DMS153 (cell line): Measurements from ENCODE around the gene RP9.

Source experiments
- DNase-seq: peaks from one replicate; lab custom pipeline; 2025; lab: John Stamatoyannopoulos, UW

Gene RP9, protein sequence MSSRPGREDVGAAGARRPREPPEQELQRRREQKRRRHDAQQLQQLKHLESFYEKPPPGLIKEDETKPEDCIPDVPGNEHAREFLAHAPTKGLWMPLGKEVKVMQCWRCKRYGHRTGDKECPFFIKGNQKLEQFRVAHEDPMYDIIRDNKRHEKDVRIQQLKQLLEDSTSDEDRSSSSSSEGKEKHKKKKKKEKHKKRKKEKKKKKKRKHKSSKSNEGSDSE

DNA sequence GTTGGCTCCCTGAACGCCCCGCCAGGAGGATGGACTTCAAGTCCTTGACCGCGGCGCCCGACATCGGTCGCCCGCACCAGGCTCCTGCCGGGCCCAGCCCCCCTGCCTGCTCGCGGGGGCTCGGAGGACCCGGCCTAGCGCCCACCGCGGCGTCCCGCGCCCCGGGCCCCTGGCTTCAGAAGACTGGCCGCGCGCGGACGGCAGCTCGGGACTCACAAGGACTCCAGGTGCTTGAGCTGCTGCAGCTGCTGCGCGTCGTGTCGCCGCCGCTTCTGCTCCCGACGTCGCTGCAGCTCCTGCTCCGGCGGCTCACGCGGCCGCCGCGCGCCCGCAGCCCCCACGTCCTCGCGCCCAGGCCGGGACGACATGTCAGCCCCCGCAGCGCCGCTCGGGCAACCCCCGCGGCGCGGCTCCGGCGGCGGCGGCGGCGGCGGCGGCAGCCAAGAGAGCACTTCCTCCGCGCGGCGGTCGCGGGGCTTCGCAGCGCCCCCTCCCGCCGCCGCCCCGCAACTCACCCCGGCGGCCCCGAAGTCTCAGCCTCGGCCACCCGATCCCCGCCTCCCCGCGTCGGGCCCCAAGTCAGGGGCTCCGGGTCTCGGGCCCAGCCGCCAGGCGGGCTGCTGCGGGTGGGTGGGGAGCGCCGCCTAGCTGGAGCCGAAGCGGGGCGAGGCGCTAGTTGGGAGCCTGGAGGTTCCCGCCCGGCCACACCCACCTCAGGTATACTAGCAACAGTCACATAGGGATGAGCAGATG lies at the start of gene RP9:
Gene RP9, minus strand, starts transcription at position 400 of the 753 bp plus-strand sequence. Its CDS starts 32 bp downstream, at position 368.
- DNase-seq = peak; percentile 69

DNA sequence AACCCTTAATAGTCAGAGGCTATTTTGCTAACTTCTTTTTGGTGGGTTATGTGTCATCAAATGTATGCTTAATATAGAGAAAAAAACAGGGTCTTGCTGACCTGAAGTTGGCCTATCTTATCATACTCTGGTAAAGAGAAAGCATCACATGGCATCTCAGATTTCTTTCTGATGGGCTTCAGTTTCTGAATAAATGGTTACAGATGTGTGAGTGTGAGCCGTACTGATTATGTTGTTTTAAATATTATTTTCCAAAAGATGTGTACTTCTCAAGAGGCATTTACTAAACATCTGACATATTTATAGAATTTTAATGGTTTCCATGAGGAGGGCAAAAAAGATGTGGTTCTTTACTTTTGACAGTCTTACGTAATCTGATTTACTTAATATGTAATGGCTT lies 48.6 kb upstream of the RP9 start:
- no peak for DNase-seq

DNA sequence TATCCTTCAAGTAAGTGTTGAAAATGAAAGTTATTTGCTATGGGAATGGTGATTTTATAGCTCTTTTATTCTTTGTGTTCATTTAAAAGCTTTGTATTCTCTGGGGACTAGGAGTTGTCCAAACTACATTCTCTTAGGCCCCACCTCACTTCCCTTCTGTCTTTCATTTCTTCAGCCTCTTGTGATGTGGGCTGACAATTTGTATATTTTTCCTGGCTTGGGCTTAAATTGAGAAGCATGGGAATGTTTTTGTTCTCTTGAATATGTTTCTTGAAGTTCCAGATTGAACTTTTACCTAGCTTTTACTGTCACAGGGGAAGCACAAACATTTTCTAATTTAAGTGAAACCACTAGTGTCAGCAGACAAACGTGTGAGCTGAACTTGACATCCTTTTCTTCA lies 48.1 kb upstream of the RP9 start:
- no peak for DNase-seq

DNA sequence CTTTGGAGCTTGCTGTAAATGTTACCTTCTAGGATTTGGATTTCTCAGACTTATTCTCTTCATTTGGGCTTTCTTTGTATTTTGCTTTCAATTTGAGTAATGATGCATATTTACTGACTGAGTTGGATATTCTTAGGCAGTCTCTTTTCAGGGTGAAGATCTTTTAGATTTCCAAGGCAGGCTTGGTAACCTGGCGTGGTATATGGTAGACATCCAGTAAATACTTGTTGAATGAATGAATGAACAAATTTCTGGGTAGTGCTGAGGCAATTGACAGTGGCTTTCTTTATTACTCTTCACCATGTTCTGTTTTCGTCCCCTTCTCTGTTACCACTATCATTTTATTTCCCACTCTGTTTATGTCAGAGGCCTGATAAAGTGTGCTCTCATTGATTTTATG lies 47.2 kb upstream of the RP9 start:
- DNase-seq = no peak

DNA sequence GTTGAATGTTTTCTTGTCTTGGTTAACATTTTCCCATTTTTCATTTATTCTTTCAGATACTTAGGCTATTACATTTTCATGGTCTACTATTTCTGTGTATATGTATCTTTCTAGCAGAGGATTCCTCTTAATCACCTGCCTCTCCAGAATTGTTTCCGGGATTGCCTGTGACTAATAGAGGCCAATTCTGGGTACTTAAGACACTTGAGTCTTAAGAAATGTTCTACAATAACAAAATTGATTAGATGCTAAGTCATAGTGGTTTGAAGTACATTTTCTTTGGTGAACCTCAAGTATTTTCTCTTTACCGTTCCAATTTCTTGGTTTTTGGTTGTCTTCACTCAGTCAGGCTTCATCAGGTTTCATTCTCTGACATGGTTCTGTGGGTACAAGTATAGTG lies 46.6 kb upstream of the RP9 start:
- DNase-seq = no peak

DNA sequence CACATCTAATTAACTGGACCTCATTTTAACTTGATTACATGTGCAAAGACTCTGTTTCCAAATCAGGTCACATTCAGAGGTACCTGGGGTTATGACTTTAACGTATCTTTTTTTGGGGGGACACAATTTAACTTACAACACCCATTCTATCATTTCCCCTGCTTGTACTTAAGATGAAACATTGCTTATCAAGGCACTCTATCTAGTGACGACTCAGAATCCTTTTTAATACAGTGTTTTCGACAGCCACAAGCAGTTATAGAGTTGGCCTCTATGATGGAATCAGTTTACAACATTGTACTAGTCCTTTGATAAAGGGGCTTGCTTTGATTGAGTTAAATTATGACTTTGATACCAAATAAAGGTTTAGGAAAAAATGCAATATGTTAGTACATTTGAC lies 42.9 kb upstream of the RP9 start:
- no peak for DNase-seq

DNA sequence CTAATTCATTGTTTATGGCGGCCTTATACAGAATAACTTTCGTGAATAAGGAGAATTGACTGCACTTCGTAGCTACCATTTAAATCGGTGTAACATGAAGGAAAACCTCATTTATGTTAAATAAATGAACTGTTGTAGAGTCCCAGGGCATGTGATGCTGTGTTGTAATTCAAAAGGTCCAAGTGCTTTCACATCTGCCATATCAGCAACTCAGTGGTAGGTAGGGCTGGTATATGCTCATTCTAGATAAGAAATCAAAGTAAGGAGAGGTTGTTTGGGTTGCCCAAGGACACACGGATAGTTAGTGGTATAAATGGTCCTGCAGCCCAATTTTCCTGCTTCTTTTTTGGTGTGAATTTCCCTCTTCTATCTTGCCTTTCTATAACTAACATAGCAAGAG lies 36.0 kb upstream of the RP9 start:
- DNase-seq = no peak

DNA sequence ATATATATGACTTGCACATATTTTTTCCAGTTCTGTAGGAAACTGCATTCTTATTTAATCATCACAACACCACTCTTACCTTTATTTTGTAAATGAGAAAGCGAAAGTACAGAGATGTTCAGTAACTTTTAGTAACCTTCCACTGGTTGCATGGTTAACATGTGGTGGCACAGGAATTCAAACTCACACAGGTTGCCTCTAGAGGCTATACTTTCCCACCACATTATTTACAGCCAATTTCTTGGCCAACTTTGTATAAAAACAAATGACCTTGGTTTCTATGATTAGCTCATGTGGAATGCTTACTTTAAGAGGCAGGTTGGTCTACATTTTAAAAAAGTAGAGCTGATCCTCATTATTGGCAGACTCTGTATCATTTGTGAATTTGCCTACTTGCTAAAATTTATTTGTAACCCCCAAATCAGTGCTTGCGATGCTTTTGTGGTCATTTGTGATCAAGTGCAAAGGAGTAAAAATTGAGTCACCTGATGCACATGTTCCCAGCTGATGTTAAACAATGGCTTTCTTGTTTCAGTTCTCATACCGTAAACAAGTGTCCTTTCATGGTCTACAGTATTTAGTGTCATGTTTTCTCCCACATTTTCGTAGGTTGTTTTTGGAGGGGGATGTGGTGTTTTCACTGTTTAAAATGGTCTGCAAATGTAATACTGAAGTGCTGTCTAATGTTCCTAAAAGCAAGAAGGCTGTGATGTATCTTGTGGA lies 35.0 kb upstream of the RP9 start:
- DNase-seq = no peak

DNA sequence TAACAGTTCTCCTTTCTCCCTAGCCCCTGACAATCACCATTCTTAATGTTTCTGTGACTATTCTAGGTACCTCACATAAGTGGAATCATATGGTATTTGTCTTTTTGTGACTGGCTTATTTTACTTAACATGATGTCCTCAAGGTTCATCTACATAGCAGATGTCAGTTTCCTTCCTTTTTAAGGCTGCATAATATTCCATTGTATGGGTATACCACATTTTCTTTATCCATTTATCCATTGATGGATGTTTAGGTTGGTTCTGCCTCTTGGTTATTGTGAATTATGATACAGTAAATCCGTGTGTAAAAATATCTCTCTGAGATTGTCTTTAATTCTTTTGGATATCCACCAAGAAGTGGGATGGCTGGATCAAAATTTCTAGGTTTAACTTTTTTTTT lies 33.4 kb upstream of the RP9 start:
- DNase-seq = no peak

DNA sequence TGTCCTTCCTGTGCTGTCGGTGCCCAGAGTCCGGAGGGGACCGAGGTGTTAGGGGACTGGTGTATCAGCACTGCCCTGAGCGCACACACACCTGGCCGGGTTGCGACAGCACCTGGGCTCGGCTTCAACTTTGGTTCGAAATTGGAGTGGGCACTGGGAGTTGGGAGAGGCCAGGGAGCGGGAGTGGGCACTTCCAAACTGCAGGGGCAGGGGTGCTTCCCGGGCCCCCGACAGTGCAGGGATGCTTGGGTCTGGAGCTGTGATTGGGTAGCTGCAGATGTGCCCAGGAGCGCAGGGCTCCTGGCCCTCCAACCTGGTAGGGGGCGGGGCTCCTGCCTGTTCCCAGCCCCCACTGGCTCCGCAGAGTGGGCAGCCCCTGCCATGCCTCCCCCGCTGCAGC lies 27.9 kb upstream of the RP9 start:
- no peak for DNase-seq

DNA sequence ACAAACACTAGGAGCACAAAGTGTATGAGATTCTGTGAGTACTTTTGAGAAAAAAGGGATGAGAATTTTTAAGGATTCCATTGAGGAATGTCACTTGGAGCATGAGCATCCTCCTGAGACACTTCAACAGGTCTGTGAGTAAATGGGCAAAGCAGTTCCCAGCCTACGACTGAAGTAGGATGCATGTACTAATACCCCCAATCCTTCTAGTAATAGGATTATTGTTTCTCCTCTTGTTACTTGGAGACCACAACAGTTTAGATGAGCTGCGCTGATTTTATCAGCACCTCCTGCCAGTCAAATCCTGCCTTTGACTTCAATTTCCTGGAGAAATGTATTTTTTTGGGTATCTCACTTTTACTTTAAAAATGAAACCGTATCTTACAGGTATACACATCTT lies 21.0 kb upstream of the RP9 start:
- DNase-seq = no peak

DNA sequence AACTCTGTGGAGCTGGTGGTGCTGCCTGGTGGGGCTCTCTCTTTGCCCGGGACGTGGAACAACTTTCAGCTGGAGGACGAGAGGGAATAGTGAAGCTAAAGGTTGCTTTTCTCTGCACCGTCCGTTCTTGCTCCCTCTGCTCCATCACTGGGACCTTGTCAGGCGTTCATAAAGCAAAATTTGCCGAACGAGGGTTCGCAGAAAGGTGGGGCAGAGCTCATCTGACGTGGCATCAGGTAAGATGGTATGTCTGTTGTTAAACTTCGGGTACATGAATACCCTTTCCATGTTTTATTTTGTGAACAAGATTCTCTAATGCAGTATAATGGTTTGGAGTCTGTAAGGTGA lies 20.6 kb upstream of the RP9 start:
- DNase-seq = no peak

DNA sequence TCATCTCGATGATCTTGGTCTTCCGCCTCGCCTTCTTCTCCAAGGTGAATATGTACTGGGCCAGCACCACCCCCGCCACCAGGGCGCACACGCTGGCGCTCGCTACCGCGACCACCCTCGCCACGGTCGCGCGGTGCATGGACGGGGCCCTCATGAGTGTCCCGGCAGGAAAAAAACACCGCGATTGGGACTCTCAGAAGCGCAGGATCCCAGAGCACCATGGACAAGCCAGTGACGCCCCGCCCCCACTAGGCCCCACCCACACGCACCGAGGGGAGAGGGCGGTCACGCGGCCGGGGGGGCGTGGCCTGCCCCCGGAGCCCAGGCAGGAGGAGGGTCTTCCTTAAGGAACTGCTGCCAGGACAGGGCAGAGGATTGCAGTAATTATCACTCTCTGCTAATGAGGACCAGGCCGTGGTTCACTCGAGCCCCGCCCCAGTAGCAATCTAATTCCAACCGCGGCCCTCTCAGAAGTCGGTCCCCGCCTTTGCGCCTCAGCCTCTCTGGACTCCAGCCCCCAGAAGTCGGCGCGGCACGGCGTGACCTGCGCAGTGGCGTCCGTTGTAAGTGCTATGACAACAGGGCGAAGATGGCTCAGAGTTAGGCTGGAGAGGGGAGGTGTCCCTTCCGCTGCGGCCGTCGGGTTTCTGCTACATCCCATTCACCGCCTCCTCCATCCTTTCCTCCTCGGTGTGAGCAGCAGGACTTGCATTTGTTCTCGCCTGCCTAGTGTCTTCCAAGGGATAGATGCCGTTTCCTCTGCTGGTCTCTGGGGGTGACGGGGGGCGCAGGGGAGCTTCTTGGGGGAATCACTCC lies 20.0 kb upstream of the RP9 start, which contains the start of gene BBS9:
Gene BBS9, plus strand, starts transcription at position 575 of the 816 bp plus-strand sequence. CDS start 16,689 bp downstream, outside the sequence.
- peak; percentile 95 for DNase-seq

DNA sequence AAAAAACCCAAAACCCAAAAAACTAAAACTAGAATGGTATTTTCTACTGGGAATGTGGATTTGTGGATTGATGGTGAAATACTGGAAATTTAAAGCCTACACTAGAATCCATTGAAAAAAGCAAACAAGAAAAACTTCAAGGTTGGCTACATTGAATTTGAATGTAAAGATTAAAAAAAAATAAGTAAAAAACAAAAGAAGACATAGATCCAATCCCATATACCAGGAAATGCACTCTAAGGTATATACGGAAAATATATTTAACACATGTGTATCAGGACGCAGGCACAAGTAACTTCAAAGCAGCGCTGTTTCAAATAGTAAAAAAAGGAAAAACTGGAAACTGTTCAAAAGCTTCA lies 19.4 kb upstream of the RP9 start:
- no peak for DNase-seq

DNA sequence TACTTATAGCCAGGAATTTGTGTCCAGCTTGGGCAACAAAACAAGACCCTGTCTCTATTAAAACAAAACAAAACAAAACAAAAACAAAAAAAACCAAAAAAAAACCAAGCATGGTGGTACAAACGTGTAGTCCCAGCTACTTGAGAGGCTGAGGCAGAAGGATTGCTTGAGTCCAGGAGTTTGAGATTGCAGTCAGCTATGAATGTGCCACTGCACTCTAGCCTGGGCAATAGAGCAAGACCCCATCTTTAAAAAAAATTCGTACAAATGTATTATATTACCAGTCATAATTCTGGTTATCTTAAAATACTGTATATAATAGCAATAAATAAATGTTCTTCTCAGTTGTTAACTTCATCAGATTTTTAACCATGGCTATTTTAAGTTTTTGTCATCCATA lies 17.9 kb upstream of the RP9 start:
- no peak for DNase-seq

DNA sequence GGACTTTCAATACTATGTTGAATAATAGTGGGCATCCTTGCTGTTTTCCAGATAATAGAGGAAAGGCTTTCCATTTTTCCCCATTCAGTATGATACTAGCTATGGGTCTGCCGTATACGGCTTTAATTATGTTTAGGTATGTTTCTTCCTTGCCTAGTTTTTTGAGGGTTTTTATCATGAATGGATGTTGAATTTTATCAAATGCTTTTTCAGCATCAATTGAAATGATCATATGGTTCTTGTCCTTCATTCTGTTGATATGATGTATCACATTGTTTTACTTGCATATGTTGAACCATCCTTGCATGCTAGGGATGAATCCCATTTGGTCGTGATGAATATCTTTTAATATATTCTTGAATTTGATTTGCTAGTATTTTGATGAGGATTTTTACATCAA lies 9.2 kb upstream of the RP9 start:
- DNase-seq = no peak

DNA sequence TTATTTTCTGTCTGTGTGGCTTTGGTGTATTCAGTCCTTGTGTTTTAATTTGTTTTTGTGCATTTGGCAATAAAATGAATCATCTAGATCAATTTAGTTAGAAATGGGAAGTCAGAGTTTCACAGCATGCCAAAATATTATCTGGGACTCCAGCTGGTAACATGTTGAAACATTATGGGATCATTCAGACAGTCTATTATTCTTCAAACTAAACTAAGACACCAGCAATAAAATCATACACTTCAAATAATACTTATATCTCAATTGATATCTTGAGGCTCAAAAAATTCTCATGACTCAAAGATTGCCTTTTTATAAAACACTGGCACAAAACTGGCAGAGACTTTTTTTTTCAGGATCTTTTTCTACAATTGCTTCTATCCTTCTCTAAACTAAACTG lies 5.8 kb upstream of the RP9 start:
- no peak for DNase-seq

DNA sequence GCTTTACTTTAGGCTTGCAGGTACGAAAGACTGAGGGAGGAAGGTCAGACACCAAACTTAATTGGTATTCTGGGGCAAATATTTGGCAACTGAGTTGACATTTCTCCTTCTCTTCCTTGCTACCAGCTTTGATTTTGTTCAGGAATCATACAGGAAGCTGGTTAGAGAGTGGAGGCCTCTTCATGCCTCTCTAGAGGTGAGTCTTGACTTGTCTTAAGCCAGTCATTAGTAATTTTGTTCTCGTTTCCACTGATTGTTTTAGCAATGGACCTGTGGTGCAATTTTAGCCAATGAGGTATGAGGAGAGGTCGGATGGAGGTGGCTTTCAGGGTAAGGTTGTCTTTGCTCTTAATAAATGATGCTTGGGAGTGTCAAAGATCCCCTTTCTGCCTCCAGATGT lies 2.4 kb upstream of the RP9 start:
- no peak for DNase-seq

DNA sequence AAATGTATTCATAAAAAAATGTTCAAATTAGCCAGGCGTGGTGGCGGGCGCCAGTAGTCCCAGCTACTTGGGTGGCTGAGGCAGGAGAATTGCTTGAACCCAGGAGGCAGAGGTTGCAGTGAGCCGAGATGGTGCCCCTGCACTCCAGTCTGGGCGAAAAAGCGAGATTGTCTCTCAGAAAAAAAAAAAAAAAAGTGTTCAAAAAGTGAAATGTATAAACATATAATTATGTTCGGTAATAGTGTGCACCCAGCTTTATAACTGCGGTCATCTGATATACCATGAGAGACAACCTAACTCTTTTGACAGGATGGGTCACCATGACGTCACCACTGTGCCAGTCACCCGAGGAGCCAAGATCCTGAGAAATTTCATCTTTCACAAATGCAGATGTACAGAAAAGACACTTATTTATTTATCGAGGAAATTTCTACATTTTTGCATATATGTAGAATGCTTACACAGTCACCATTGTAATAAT lies 594 bp upstream of the RP9 start:
- no peak for DNase-seq

DNA sequence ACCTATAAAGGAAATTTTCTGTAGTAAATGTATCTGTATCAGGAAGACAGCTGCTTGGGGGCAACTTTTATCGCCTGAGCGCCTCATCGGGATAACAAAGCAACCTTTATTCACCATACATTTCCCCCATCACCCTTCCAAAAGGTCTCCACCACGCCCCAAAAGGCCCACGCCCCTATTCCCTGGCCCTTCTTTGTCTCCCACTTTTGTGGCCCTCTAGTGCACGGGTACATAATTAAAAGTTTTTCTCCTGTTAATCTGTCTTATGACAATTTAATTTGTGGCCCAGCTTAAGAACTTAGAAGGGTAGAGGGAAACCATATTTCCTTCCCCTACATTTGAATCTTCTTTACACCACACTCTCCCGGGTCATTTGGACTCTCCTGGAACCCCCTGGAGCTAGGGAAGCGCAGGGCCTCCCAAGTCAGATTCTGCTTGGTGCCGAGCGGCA lies 625 bp downstream of the RP9 start:
- no peak for DNase-seq

DNA sequence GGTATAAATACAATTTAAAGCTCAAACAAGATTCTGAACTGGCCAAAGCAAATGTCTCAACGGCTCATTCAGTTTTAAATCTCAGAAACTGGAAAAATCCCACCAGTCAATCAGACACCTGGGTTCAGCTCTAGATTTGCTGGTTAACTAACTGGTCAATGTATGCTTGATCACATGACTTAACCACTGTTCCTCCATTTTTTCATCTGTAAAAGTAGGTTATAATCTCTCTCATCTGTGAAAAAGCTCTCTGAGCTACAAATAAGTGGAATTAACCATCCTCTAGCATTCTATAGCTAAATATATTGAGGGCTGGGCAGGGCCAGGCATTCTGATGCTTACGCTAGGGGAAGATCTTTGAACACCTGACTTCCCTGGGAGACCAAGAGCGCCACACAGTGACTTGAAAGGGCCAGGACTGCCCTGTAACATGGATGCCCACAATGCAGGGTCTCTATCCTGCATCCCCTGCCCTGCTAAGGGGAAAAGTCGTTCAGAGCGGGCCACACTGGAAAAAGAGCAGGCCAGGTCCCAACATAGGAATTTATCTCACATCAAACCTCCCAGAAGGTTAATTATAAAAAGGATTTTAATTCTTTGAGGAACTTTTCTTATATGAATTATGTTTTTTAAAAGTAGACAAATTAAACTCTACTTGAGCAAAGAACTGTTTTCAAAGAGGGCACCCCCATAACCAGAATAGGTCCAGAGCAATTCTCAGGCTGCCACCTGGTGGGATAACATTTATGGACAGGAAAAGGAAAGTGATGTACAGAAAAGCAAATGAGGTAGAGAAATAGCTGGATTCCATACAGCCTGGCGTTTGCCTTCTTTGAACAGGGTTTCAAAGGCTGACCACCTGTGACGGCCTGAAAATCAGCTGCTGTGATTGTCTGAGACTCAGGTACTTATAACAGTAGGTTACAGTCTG lies 1.8 kb downstream of the RP9 start:
- peak; percentile 28 for DNase-seq
